ENCODE measurements around the gene GSTA2.

- TF ChIP-seq CTCF (IDR thresholded peaks at IDR 0.05), result no peak
- no peak for TF ChIP-seq POLR2A (IDR thresholded peaks at IDR 0.05)
Measured at GRCh38 chr6:52720321-52720720, 43.0 kb downstream of the GSTA2 start.

Data from testis (tissue), 2 donors.